GM21367 (cell line): Measurements from ENCODE around the gene GSTK1.
"Not testable (repeated sequence)": the region's sequence is repeated elsewhere in the genome, so short reads cannot be mapped to it uniquely, and the experiment has no call there.

Experiments
- ATAC-seq: cut with Tn5 transposase; IDR thresholded peaks from one replicate; pipeline ENCODE4 v1.9.1; 2021; ENCODE audit not compliant: unreplicated experiment

GSTK1 gene

DNA sequence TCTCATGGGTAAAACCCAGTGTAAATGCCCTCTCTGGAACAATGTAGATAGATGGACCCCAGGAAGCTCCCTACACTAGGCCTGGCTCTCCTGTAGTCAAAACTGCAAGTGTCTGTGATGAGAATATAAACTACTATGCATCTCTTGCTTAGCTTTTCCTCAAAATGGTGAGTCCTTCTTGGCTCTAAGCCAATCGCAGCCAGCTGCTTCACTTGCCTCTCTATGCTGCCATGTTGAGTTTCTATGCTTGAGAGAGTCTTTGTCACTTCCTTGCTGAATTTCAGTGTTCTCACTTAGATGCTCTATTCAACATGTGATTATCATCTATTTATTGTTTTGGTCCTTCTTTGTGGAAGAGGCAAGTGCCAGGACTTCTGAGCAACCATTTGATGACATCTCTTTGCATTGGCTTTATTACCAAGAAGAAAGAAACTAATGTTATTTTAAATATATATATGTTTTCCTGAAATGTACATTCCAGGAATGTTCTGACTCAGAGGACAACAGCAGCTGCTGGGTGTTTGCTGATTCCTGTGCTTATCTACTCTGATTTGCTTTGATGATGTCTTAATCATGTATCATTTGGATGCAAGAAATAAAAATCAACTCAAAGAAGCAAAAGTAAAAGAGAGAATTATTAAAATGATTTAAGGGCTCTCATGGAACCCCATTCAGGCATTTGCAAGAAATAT is 24.8 kb upstream of the GSTK1 start:
- ATAC-seq, result no peak

- no peak for ATAC-seq
These were observed 23.4 kb upstream of the GSTK1 start for GRCh38 chr7:143239813-143240212.

DNA sequence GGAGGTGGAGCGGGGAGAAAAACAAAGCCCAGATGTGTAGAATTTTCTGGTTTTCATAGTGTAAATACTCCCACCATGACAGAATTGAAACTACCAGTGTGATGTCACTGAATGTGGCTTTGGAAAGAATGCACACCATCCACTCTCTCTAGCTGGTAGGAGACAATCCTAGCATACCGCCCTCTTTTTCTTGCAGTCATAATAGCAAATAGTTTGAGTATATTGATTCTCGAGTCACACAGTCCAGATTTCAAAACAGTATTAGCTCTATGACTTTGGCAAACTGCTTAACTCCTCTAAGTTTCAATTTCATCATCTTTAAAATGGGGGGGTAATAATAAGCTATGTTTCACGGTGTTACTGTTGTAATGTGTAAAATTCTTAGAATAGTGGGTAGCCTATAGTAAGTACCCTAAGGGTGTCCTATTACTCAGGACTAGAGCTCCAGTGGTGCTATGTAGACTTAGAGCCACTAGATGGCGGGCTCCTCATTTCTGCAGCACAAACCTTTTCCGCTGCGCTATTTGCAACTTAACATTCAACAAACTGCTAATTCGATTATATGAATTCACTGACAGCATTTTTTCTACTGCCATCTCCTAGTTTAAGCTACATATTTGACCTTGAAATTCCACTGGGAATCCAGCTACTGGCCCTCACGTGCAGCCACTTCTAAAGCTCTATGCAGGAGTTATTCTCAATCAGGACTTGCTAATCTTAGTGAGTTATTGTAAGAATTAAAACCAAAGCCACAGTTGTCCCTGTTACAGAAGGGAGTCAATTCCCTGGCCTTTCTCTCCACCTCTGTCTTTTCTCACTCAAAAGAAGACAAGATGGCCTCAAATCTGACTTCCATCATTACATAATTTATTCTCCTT is 22.7 kb upstream of the GSTK1 start:
- ATAC-seq, result peak; percentile 94

GRCh38 chr7:143242306-143242705 is 20.9 kb upstream of the GSTK1 start:
- no peak for ATAC-seq

DNA sequence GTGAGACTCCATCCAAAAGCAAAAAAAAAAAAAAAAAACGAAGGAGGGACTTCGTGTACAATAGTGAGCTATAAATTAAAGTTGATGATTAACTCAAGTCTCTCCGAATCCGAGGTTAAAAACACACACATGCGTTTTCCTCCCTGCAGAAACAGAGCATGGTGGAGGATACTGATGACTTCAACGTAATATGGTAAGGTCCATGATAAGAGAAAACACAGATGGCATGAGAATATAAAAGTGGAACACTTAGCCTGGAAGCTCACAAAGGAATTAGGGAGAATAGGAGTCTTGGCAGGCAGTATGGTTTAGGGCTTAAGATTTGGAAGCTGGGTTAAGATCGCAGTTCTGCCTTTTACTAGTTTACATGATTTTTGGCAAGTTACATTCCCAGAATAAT is 20.1 kb upstream of the GSTK1 start:
- ATAC-seq, result no peak

GRCh38 chr7:143243614-143244013 is 19.6 kb upstream of the GSTK1 start:
- no peak for ATAC-seq

DNA sequence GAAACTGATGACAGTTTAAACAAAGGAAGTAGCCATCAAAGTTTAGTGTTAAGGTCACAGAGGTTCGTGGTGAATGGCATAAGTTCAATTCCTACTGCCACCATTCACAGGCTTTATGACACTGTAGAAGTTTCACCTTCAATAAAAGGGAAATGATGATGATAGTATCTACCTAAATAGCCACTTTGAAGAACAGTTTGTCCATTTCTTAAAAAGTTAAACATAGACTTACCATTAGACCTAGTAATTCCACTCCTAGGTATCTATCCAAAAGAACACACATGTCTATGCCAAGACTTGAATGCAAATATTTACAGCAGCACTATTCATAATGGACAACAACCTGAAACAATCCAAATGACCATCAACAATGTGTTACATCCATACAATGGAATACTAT is 18.9 kb upstream of the GSTK1 start:
- ATAC-seq, result no peak

- ATAC-seq, result no peak
These were observed 18.1 kb upstream of the GSTK1 start for GRCh38 chr7:143245123-143245522.

DNA sequence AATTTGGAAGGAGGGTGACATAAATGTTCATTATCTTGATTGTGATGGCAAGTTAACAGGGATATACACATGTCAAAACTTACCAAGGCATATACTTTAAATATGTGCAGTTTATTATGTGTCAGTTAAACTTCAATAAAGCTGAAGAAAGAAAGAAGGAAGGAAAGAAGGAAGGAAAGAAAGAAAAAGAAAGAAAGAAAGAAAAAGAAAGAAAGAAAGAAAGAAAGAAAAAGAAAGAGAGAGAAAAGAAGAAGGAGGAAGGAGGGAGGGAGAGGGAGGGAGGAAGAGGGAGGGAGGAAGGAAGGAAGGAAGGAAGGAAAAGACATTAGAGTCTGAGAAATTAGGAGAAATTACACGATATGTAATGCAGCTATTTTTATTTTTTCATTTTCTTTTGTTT is 15.9 kb upstream of the GSTK1 start:
- no peak for ATAC-seq

DNA sequence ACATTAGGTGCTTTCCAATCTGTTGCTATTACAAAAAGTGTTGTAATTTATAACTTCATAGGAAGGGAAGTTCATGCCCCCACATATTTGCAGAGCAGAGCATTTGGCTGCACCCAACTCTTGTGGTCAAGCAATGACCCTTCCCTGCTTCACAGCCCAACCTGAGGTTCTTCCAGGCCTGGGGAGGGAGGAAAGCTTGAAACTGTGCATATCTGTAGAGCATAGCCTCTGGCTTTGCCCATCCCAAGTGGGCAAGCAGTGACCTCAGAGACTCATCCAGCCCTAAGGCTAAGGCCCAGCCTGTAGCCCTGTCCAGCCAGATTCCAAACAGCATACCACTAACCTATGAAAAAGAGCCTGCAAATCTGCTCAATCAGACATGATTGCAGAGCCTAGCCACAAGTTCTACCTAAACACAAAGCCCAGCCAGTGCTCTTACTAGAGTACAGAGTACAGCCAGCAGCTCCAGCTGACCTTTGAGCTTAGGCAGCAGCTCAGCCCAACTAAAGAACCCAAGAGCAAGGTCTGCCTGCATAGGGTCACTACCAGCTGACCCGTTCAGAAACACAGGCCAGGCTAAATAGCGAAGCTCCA is 14.4 kb upstream of the GSTK1 start:
- ATAC-seq, result no peak

- no peak for ATAC-seq
These were observed 13.0 kb upstream of the GSTK1 start for GRCh38 chr7:143250199-143250598.

DNA sequence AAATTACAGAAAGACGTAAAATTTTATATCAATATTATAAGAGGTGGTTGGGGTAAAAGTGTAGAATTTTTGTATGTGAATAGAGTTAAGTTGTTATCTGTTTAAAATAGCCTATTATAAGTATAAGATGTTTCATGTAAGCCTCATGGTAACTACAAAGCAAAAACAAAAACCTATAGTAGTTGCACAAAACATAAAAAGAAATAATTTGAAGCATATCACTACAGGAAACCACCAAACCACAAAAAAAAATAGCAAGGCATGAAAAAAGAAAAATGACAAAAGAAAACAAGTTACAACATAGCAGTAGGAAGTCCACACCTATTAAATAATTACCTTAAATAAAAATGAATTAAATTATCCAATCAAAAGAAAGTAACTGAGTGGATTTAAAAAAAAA is 12.4 kb upstream of the GSTK1 start:
- ATAC-seq, result no peak

GRCh38 chr7:143252006-143252405 is 11.2 kb upstream of the GSTK1 start:
- no peak for ATAC-seq

- ATAC-seq, result no peak
These were observed 7.7 kb upstream of the GSTK1 start for GRCh38 chr7:143255564-143255963.

DNA sequence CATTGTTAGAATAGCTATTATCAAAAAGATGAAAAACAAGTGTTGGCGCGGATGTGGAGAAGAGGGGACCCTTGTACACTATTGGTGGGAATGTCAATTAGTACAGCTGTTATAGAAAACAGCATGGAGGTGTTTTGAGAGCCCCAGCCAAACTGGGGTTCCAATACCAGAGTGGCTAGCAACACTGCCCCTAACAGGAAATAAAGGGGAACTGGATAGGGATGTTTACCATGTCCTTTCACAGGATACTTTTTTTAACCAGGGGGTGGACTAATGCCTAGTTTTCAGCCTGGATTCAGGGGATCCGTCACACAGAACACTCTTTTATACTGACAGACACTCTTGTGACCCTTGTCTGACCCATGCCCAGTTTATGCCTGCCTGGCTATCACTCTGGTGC is 6.9 kb upstream of the GSTK1 start:
- no peak for ATAC-seq

GRCh38 chr7:143256932-143257331 is 6.3 kb upstream of the GSTK1 start:
- ATAC-seq, result peak; percentile 76

DNA sequence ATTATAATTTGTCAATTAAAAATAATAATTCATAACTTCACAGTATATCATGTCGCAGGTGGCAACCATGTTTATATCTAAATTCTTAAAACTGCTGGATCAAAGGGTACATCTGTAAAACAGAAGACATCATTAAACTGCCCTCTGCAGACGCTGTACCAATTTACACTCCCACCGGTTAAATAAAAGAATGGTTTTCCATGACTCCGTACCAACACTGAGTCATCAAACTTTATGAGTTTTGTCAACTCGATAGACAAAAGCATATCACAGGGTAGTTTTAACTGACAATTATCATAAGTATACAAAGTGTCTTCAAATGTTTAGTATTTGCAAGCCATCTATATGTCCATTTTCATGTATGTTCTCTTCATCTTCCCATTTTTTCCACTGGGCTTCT is 5.7 kb upstream of the GSTK1 start:
- ATAC-seq, result no peak

DNA sequence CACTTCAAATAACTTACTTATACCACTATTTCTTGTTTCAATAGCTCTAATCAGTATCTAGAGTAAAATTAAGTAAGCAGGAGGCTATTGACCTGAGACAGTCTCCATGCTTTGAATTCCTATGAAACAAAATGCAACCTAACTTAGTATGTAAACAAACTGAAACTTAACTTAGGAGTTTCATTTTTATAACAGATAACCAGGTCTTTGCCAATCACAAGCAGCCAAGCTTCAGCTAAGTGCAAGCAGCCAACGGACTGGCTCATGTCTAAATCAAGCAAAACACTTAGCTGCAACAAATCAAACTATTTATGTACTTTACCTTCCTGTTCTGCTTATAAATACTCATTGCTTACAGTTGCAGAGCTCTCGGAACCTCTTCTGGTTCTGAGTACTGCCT is 4.4 kb upstream of the GSTK1 start:
- peak; percentile 43 for ATAC-seq

- no peak for ATAC-seq
These were observed 3.5 kb upstream of the GSTK1 start for GRCh38 chr7:143259765-143260164.

- no peak for ATAC-seq
These were observed 1.3 kb upstream of the GSTK1 start for GRCh38 chr7:143261901-143262300.

DNA sequence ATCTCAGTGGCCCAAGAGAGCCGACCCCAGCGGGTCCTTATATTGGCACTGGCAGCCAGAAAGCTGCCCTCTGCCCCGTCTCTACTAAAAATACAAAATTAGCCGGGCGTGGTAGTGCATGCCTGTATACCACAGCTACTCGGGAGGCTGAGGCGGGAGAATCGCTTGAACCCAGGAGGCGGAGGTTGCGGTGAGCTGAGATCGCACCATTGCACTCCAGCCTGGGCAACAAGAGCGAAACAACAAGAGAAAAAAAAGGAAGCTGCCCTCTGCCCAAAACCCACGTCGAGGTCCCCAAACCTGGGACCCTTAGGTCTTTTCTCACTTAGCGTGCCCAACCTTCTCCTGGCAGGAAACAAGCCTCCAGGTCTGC is 941 bp downstream of the GSTK1 start:
- ATAC-seq, result not testable (repeated sequence)

GRCh38 chr7:143265017-143265693 is 1.9 kb downstream of the GSTK1 start:
- no peak for ATAC-seq
